Measurements from ENCODE around the gene ENDOV.

The ENDOV gene

DNA sequence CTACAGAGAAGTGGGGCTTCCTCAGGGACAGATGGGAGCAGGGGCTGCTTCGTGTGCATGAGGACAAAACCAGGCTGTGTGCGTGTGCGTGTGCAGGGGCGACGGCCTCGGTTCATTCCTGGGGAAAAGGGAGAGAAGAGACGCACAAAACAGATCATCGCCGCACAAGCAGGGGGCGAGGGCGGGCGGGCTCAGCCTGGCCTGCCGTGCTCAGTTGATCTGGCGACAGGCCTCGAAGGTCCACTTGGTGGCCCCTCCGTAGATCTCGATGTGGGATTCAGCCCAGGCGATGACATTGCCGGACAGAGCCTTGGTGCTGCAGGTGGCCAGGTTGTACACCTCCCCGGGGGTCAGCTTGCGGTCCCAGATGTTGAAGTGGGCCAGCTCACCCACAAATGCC is 55.6 kb downstream of the ENDOV start:
- DNase-seq: no peak

DNA sequence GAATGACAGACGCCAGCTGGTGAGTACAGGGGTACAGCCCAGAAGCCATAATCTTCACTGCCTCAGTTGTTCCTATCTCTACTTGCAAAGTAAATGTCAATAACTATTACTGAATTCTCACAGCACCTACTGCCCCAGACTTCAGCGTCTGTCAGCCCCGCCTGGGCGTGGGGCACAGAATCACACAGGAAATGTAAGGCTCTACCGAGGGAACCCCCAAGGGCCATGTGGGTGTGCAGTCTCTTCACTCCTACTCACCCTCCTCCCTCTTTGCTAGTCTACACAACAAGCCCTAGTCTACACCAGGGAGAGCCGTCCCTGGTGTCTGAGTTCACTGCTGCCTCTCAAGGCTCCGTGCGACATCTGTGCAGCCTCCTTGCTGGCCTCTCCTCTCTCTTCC is 57.0 kb downstream of the ENDOV start:
- no peak for DNase-seq

DNA sequence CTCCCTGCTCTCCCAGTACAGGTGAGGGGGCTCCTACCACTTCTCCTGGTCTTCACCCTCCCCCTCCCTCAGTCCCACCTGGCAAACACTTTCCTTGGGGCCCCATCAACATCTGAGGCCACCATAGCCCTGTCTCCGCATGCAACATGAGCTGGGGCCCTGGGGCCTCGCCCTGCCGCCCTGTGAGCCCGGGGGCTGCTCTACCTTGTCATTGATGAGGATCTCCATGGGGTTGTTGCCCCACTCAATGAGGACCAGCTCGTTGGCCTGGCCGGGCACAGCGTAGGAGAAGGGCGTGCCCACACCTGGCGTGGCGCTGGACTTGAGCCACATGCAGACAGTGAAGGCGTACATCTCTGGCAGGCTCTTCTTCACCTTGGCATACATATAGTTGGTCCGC is 58.0 kb downstream of the ENDOV start:
- DNase-seq: no peak

DNA sequence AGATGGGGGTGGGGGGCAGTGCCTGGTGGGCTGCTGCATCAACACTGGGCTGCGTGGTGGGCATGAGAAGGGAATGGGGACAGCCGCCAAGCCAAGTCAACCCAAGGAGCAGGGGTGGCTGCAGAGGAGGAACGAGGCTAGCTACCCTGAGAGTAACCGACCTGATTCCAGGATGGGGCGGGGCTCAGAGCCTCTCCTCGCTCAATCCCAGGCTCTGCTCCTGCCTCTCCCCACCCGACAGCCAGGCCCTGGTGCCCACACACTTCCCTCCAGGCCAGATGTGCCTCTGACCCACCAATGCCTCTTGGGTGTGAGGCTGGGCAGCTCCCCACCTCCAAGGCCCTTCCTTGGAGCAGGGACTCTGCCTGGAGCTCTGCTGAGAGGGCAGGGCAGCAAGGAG is 58.7 kb downstream of the ENDOV start:
- DNase-seq: no peak

DNA sequence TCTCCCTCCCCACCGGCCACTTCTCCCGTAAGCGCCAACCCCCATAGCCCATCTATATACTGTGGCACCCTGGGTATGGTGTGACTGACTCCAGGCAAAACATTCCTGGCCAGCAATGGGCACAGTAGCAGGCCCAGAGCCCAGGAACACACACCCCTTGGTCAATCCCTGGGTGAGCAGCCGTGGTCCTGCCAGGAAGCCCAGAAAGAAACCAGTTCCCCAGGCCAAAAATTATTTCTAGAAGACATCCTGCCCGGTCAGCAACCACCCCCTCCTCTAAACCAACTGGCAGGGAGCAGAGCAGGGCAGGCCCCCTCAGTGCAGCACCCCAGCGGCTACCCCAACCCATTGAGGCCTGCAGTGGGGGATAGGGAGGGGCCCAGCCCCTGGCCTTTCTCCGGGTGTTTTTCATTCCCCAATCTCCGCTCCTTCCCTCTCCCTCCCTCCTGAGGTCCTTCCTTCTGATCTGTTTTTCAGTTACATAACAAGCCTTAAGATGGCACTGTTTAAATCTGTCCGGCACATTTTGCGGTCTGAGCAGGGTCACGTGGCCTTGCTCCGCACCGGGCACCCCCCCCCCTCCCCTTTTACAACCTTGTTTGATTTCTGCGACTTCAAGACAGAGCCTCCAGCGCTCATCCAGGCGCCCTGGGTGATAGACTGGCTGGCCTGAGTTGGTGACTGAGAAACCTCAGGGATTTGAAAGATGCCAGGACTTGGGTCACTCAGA is 59.4 kb downstream of the ENDOV start:
- DNase-seq: peak; percentile 36

DNA sequence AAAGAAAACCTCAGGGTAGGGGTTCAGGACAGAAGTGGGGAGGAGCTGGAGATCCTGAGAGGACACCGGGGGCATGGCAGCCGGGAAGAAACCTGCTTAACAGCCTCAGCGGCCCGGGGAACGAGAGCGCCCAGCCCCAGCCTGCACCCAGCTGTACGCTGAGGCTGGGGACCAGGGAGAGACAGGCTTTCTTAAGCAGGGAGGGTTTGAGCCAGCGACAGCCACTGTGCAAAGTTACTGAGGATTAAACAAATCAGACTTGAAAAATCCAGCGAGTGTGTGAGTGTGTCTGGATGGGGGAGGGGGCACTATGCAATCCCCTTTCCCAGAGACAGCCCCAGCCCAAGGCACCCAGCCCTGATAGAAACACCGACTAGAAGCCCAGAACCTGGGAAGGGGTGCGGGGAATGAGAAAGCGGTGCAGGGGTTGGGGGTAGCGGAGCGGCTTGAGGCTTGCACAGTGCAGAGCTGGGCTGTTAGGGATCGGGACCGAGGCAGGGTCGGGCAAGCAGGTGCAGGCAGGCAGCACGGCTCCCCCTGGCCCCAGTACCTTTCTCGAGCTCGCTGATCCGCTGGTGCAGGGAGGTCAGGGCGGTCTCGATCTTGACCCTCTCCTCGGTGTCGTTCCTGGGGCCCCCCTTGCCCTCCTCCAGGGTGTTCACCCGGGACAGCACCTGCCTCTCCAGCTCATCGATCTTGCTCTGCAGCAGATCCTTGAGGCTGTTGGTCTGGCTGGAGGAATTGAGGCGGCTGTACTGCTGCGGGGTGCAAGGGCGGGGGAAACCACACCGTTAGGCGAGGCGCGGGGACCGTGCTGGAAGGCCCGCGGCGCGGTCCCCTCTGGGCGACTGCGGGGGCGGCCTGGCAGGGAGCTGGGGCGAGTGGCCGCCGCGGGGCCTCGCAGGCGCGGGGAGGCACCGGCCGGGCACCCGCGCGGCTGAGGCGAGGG is 60.3 kb downstream of the ENDOV start:
- DNase-seq: no peak

DNA sequence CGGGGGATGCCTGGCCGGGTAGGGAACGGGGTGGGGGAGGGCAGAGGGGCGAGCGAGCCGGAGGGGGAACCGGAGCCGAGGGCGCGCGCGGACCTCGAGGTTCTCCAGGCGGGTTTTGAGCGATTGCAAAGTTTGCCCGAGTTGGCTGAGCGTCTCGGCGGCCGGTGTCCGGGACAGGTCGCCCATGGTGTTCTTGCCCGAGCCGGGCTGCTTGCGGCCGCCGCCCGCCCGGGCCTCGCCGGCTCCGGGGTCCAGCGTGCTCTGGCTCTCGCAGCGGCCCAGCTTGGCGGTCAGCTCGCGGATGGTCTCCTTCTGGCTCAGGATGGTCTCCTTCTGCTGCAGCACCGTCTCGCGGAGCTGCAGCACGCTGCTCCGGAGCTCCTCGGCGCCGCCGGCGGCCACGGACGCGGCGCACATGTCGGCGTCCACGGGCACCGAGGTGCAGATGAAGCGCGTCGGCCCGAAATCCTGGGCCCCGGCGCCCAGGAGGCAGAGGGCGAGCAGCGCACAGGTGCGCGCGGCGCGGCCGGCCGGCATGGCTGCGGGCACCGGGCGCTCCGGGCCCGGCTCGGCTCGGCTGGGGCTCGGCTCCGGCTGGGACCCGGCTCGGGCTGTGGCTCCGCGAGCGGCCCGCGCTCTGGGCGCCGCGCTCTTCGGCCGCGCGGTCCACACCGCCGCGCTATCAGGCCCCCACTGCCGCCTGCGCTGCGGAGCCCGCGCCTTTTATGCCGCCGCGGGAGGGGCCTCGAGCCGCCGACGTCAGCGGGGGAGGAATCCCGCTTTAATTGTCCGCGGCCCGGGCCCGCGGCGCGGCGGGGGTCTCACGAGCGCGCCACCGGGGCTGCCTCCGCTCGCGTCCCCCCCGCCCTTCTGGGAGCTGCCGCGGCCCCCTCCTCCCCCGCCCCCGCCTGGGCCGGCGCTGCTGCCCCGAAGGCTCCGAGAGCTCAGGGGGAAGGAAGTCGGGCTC is 61.2 kb downstream of the ENDOV start, which contains the start of gene NPTX1:
Gene NPTX1 (minus strand): TSS at position 698 of the 967 bp plus-strand sequence. CDS start 161 bp downstream, at position 537.
- no peak for DNase-seq

DNA sequence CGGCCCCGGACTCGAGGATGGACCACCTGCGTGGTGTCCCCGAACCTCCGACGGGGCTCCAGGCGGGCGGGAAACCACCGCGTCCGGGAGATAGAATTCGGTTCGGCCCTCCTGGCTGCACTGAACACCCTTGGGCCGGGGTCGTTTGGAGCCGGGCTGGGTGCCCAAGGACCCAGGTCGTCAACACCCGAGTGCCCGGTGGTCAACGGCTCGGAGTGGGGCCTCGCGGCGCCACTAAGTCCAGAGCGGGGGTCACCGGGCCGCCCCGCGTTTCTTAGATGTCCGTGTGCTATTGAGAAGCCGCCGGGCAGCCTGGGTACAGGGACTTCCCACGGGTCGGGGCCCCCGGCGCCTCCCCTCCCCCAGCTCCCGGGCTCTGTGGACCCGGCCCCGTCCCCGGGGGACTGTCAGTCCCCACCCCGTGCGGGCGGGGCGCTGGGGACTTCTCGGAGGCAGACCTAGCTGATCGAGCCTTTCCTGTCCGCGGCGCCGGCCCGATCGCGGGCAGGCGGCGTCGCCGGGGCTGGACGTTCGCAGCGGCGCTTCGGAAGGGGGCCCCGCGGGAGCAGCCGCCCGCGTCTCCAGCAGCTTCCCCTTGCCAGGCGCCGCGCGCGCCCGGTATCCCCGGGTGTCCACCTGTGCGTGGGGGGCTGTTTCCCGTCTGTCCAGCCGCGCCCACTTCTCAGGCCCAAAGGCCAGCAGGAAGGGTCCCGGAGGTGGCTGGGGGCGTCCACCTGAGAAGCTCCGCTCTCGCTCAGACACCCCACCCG is 62.1 kb downstream of the ENDOV start:
- DNase-seq: no peak

DNA sequence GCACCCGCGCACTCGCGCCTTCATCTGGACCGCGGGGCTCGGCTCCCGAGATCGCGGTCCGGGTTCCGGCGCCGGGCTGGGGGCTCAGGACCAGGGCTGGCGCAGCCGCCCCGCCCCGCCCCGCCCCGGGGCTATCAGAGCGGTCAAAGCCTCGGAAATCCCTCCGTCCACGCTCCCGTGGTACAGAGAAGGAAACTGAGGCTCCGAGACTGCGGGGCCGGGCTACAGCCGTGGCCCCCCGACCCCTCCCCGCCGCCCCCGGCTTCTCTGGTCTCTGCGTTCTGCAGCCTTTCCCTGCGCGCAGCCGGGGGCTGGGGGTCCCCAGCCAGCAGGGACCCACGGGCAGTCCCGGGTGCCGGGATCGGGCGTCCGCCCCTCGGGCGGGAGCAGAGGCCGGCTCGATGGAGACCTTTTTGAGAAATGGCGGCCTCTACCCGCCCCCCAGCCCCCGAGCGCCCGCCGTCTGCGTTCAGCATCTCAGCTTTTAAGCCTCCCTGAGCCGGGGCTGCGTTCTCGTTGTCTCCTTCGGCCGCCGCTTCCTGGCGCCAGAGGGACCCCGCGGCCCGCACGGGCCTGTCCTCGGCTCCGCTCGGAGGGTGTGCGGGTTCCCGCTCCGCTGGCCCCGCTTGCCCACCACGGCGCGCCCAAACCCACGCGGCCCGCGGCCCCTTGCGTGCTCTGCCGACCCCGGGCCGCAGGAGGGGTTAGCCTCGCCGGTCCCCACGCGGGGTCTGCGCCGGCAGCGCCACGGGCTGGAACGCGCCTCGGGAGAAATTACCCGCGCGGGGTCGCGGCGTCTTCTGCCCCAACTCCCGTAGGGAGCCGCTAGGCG is 62.9 kb downstream of the ENDOV start:
- no peak for DNase-seq

DNA sequence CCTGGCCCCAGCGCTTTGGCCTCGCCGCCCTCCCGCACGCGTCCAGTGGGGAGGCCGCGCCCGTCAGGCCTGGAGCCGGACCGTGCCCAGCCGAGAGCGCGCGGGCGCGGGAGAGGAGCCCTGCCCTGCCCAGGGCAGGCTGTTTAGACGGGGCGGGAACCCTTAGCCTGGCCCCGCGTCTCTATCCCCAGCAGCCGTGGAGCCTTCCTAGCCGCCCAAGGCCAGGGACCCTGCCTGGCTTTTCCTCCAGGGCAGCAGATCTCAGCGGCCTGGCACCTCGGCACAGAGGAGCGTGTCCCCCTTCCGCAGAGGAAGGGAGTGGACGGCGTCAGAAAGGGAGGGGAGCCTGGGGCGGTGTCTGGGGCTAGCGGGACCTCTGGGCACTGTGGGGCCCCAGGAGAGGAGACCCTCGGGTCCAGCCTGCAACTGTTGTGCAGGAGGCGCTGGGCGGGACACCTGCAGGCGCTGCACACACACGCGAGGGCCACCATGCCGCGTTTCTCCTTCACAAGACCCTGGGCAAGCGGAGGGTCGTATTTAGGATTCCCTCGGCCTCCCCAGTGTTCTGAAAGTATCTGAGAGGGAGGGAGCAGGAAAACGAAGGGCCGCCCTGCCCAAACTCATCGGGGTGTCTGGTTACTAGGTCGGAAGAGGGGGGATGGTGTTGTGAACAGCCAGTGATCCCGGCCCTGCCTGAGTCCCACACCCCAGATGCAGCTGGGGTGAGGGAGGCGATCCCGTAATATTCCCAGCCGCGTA is 63.7 kb downstream of the ENDOV start:
- DNase-seq: no peak

DNA sequence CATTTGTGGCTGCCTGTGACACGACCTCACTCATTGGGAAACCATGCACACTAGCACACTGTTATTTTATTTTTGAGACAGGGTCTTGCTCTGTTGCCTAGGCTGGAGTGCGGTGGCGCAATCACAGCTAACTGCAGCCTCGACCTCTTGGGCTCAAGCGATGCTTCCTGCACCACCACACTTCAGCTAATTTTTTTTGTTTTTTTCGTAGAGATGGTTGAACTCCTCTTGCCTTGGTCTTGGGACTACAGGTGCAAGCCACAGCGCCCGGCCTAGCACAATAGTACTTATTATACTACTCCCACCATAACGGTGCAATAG is 64.2 kb downstream of the ENDOV start:
- DNase-seq: no peak

DNA sequence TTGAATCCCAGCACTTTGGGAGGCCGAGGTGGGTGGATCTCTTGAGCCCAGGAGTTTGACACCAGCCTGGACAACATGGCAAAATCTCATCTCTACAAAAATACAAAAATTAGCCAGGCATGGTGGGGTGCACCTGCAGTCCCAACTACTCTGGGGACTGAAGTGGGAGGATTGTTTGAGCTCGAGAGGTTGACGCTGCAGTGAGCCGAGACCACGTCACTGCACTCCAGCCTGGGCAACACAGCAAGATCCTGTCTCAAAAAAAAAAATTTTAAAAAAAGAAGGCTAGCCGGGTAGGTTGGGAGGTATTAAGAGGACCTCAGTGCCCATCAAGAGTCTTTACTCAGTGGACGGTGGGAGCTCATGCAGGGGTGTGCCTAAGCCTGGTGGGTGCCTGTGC is 65.3 kb downstream of the ENDOV start:
- DNase-seq: no peak

DNA sequence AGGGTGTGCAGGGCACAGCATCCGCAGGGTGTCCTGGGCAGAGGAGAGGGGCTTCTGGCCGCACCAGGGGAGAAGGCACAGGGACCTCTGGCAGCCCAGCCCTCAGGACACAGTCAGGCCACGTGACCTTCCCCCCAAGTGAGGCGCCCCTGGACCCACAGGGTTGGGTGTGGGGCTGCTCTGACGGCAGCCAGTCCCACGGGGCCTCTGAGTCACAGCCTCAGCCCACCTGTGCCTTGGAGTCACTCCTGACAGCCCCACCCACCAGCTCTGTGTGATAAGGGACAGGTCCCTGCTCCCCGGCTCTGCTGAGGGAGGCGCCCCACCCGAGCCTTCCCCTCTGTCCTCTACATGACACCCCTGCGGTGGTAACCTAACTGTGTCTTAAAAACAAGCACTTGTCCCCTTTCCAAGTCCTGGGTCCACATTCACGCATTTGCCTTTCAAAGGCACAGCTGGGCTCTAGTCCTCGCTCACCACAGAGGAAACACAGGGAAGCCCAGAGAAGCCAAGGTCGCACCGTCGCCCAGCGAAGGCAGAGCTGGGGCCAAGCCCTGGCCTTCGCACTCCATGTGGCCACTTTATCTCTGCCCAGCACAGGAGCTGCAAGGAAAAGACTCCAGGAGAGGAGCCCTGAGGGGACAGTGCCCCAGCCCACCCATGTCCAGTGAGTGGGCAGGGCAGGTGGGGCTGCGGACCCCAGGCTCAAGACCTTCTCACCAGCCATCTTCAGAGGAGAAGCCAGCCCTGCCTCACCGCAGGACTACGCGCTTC is 66.5 kb downstream of the ENDOV start:
- DNase-seq: no peak

DNA sequence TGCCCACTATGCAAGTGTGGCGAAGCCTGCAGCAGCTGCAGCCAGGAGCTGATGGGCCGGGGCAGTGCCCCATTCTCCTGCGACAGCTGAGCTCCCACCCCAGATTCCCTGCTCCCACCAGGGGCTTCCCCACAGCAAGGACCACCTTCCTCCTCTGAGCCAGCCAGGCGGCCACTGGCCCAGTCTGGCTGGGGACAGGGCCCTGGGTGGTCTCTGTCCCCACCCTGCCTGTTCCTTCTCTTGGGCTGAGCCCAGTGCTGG is 67.0 kb downstream of the ENDOV start:
- no peak for DNase-seq

DNA sequence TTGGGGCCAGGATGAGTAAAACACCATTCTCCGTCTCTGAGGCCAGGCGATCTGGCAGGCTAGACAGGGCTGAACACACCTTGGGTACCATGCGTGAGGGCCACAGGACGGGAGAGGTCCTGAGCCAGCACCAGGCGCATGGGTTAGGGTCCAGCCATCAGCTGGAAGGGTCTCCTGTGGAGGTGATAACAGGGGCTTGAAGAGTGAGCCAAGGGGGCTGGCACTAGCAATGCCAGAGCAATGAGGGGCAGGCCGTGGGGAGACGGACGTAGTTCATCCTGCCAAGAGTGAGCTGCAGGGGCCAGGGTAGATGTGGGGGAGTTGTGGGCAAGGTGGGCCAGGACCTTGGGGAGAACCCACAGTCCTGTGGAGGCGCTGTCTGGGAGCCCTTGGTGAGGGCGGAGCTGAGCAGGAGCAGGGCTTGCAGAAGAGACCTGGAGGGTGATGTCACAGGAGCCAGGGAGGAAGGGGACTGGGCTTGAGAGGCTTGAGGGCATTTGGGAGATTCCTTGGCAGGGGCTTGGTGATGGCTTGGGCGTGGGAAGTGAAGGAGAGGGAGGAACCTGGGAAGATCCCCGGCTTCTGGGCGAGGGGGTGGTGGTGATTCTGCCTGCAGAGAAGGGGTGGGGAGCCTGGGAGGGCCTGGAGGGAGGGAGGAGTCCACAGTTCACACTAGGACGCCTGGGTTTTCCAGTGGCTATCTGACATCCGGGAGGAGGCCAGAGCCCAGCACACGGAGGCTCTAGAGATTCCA is 67.8 kb downstream of the ENDOV start:
- peak; percentile 35 for DNase-seq

DNA sequence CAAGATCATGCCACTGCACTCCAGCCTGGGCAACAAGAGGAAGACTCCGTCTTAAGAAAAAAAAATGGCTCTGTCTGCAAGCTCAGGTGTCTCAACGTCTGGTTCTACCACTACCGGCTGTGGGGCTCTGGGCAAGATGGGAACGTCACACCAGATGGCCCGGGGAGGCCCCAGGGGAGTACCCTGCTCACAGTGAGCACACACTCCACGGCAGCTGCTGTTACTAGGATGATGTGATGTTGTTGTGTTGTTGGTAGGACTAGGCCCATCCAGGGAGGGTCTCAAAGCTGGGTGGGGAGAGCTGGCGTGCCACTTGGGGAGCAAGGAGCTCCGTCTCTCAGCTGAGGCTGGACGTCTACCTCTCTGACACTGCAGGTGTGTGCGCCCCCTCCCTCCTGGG is 70.9 kb downstream of the ENDOV start:
- no peak for DNase-seq

DNA sequence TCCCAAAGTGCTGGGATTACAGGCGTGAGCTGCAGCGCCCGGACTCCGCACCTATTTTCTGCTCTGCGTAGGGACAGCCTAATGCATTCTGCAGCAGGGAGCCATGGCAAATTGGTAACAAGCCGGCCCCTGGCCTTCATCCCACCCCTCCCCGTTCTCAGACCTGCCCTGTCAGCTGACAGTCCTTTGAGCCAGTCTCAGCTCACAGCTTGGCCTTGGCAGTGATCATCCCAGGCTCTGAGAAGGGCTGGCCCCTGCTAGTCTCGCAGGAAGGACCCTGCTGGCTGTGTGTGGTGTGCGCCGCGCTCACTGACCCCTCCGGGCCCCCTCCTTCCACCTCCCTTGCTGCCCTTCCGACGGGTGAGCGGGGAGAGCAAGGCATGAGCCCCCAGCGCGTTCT is 71.7 kb downstream of the ENDOV start:
- no peak for DNase-seq

DNA sequence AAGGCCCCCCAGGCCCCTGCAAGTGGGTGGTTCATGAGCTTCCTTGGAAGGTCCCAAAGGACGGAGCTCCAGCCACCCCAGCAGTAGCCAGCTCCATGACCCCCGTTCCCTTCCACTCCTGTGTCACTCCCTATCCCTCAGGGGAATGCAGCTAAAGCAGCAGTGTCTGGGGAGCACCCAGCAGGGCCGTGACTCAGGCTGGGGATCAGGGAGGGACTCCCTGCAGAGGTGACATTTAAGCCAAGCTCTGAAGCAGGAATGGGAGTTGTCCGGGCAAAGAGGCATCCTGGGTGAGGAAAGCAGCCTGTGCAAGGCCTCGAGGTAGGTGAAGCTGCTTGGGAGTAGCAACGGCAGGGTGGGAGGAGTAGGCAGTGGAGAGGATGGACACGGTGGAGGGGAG is 72.5 kb downstream of the ENDOV start:
- DNase-seq: no peak
